GM10266 (cell line): ENCODE data around the gene OPALIN.

Experiments used
- DNase-seq: peaks from one replicate; pipeline ENCODE4 v3.0.0; 2012; ENCODE audit errors: extremely low spot score
- TF ChIP-seq, protein P1 (sequence below): IDR thresholded peaks from 2 replicates; pipeline ENCODE4 v1.5.1; 2012; ENCODE audit warnings: mild to moderate bottlenecking, low read depth; ENCODE audit not compliant: control insufficient read depth, insufficient read depth; ENCODE audit errors: missing control alignments

Gene OPALIN

GRCh38 chr10:96352027-96352426 lies 6.8 kb downstream of the OPALIN start:
- DNase-seq, result no peak
- TF ChIP-seq, protein P1, sequence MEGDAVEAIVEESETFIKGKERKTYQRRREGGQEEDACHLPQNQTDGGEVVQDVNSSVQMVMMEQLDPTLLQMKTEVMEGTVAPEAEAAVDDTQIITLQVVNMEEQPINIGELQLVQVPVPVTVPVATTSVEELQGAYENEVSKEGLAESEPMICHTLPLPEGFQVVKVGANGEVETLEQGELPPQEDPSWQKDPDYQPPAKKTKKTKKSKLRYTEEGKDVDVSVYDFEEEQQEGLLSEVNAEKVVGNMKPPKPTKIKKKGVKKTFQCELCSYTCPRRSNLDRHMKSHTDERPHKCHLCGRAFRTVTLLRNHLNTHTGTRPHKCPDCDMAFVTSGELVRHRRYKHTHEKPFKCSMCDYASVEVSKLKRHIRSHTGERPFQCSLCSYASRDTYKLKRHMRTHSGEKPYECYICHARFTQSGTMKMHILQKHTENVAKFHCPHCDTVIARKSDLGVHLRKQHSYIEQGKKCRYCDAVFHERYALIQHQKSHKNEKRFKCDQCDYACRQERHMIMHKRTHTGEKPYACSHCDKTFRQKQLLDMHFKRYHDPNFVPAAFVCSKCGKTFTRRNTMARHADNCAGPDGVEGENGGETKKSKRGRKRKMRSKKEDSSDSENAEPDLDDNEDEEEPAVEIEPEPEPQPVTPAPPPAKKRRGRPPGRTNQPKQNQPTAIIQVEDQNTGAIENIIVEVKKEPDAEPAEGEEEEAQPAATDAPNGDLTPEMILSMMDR, result no peak

DNA sequence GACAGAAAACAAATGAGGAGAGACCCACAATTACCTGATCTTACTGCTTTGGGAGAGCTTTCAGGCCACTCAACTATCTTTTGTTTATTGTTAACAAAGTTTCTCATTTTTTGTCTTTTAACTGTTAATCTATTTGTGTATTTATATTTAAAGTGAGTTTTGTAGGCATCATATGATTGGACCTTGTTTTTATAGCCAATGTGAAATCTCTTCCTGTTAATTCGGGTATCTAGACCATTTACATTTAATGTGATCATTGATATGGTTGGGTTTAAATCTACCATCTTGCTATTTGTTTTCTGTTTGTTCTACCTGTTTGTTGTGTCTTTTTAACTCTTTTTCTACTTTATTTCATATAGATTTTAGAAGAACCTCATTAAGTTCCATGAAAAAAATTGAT lies 12.5 kb downstream of the OPALIN start:
- TF ChIP-seq, protein P1, result no peak

DNA sequence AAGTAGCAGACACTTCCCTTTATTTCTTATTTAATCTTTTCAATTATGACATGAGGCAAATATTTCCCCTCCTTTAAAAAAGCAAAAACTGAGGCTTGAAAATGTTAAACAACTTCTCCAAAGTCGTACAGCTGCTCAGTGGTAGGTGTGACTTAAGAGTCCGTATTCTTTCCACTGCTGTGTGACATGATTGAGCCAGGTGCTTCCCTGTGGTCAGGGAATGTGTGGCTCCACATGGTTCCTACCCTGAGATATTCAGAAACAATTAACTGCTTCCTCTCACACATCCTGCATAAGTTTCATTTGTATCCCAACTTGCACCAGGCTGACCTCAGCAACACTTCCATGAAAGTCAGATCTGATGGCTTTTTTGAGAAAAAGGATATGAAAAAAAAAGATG lies 13.6 kb downstream of the OPALIN start:
- no peak for DNase-seq
- TF ChIP-seq, protein P1, result no peak

More for the DNA sequence above, 12.5 kb downstream of the OPALIN start:
- no peak for DNase-seq

DNA sequence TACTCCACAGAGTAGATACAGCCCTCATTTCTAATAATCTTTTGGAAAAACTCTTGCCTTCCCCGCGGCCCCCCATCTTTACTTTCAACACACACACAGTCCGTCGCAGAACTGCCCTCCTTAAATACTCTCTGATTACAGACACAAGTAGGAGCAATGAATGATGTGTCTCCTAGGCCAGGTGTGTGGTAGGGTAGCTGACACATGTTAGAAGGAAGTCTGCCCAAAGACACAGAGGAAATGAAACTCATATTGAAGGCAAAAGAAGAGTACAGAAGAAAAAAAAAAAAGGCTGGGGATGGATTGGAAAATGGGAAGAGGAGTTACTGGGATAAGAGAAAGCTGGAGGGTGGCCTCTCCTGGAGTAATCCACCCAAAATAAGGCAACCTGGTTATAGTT lies 14.6 kb downstream of the OPALIN start:
- TF ChIP-seq, protein P1, result no peak

GRCh38 chr10:96342402-96342801 lies 16.4 kb downstream of the OPALIN start:
- DNase-seq, result no peak
- TF ChIP-seq, protein P1, result no peak

More for the DNA sequence above, 14.6 kb downstream of the OPALIN start:
- no peak for DNase-seq

- TF ChIP-seq, protein P1, result no peak
- DNase-seq, result no peak
These were observed 17.3 kb downstream of the OPALIN start for GRCh38 chr10:96341219-96342182.
